HEK293 (cell line): Measurements from ENCODE around the gene C4BPB.

Experiments
- CTCF ChIP-seq: fragments of 450-650 bp; formaldehyde crosslinking; IDR thresholded peaks from 2 replicates; pipeline ENCODE4 v1.5.1; 2016; ENCODE audit warnings: missing biosample characterization, missing genetic modification characterization
- GLIS1 ChIP-seq: fragments of 450-650 bp; formaldehyde crosslinking; IDR thresholded peaks from 2 replicates; pipeline ENCODE4 v1.5.1; 2016; ENCODE audit warnings: missing biosample characterization, missing genetic modification characterization
- KLF7 ChIP-seq: fragments of 450-650 bp; formaldehyde crosslinking; IDR thresholded peaks from 2 replicates; pipeline ENCODE4 v1.5.1; 2016; ENCODE audit warnings: missing biosample characterization, missing genetic modification characterization, borderline replicate concordance
- ZBTB21 ChIP-seq: fragments of 450-650 bp; formaldehyde crosslinking; IDR thresholded peaks from 2 replicates; pipeline ENCODE4 v1.5.1; 2017; ENCODE audit warnings: missing biosample characterization, missing genetic modification characterization
- ZNF335 ChIP-seq: fragments of 450-650 bp; formaldehyde crosslinking; conservative IDR thresholded peaks from 2 replicates; pipeline ENCODE4 v1.5.1; 2016; ENCODE audit warnings: missing biosample characterization, missing genetic modification characterization
- ZNF423 ChIP-seq: fragments of 450-650 bp; formaldehyde crosslinking; IDR thresholded peaks from 2 replicates; pipeline ENCODE4 v1.5.1; 2016; ENCODE audit warnings: missing biosample characterization, missing genetic modification characterization
- ZNF791 ChIP-seq: fragments of 450-650 bp; formaldehyde crosslinking; IDR thresholded peaks from 2 replicates; pipeline ENCODE4 v1.5.1; 2016; ENCODE audit warnings: missing biosample characterization, missing genetic modification characterization
- ZSCAN23 ChIP-seq: fragments of 450-650 bp; formaldehyde crosslinking; IDR thresholded peaks from 2 replicates; pipeline ENCODE4 v1.5.1; 2016; ENCODE audit warnings: missing biosample characterization, missing genetic modification characterization
- TF ChIP-seq, protein P1 (sequence below): fragments of 450-650 bp; formaldehyde crosslinking; IDR thresholded peaks from 2 replicates; pipeline ENCODE4 v1.5.1; 2016; ENCODE audit warnings: missing biosample characterization, missing genetic modification characterization

- no peak for TF ChIP-seq GLIS1
- TF ChIP-seq ZNF791, result no peak
- no peak for TF ChIP-seq ZBTB21 (tag by site-specific recombination)
- TF ChIP-seq ZNF335 (tag by site-specific recombination), result no peak
- TF ChIP-seq KLF7 (tag by site-specific recombination), result no peak
- no peak for TF ChIP-seq CTCF (tag by site-specific recombination)
- TF ChIP-seq ZSCAN23 (tag by site-specific recombination), result no peak
- TF ChIP-seq, protein P1, sequence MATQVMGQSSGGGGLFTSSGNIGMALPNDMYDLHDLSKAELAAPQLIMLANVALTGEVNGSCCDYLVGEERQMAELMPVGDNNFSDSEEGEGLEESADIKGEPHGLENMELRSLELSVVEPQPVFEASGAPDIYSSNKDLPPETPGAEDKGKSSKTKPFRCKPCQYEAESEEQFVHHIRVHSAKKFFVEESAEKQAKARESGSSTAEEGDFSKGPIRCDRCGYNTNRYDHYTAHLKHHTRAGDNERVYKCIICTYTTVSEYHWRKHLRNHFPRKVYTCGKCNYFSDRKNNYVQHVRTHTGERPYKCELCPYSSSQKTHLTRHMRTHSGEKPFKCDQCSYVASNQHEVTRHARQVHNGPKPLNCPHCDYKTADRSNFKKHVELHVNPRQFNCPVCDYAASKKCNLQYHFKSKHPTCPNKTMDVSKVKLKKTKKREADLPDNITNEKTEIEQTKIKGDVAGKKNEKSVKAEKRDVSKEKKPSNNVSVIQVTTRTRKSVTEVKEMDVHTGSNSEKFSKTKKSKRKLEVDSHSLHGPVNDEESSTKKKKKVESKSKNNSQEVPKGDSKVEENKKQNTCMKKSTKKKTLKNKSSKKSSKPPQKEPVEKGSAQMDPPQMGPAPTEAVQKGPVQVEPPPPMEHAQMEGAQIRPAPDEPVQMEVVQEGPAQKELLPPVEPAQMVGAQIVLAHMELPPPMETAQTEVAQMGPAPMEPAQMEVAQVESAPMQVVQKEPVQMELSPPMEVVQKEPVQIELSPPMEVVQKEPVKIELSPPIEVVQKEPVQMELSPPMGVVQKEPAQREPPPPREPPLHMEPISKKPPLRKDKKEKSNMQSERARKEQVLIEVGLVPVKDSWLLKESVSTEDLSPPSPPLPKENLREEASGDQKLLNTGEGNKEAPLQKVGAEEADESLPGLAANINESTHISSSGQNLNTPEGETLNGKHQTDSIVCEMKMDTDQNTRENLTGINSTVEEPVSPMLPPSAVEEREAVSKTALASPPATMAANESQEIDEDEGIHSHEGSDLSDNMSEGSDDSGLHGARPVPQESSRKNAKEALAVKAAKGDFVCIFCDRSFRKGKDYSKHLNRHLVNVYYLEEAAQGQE (tag by site-specific recombination), result no peak
- no peak for TF ChIP-seq ZNF423 (tag by site-specific recombination)
Observed at GRCh38 chr1:207049514-207049913, 39.1 kb upstream of the C4BPB start.
